Esophagus muscularis mucosa (tissue), 4 donors: ENCODE measurements around the gene FADS2.

Experiments
- CTCF ChIP-seq, 3 experiments: fragments of 200-600 bp in 2 of 3; fragments of 450-650 bp in 1 of 3; sonication (generic) in 2 of 3; IDR thresholded peaks; one replicate each; pipeline ENCODE4 v1.5.1; 2017 to 2019; ENCODE audit warnings: antibody characterized with exemption in 3 of 3, mild to moderate bottlenecking in 2 of 3, moderate library complexity in 1 of 3
- EP300 ChIP-seq: sonication (generic); formaldehyde crosslinking; IDR thresholded peaks from one replicate; pipeline ENCODE4 v1.6.1; 2017; ENCODE audit warnings: antibody characterized with exemption
- POLR2A ChIP-seq: fragments of 450-650 bp; IDR thresholded peaks from one replicate; pipeline ENCODE4 v1.6.1; 2017; ENCODE audit warnings: antibody characterized with exemption, moderate library complexity, mild to moderate bottlenecking, low read depth
- POLR2AphosphoS5 ChIP-seq, 2 donors: sonication (generic); formaldehyde crosslinking; IDR thresholded peaks; one replicate each; pipeline ENCODE4 v1.6.1; 2017; ENCODE audit warnings: antibody characterized with exemption in 2 of 2

DNA sequence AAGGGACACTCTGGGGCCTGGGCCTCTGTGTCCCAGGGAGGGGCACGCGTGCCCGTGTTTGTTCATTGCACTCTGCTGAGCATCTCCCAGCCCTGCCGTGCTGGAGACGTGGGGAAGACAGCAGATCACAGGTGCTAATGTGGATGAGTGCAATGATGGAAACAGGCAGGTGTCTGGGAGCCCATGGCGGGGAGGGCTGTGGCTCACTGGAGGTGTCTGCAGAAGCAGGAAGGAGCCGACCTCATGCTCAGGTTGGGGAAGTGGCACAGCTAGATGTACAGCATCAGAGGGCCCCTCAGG lies 43.6 kb upstream of the FADS2 start:
- no peak for TF ChIP-seq CTCF (IDR thresholded peaks at IDR 0.05)
- TF ChIP-seq POLR2AphosphoS5 (IDR thresholded peaks at IDR 0.05): no peak
- TF ChIP-seq POLR2A: no peak
- no peak for TF ChIP-seq EP300
